Umbilical cord (tissue), 2 donors: ENCODE data around the gene OAS1. TPM values are rescaled to one million over a fixed set of nuclear protein-coding genes. Genes with fewer than 3 reads are reported as not detected.
A peak's percentile ranks its signal among the peaks of the same experiment; 100 is the strongest.
"Not testable (repeated sequence)": the region's sequence is repeated elsewhere in the genome, so short reads cannot be mapped to it uniquely, and the experiment has no call there.

Experiments
- DNase-seq: peaks from one replicate; pipeline ENCODE4 v3.0.0-alpha.2; 2015; ENCODE audit warnings: low spot score
- total RNA-seq: library from RNA; depleted of rRNA; stranded (reverse); fragments of >200 nt; gene quantifications from one replicate; pipeline ENCODE4 v1.2.3, GENCODE V29; 2014; ENCODE audit warnings: low replicate concordance; ENCODE audit not compliant: insufficient read depth

OAS1 gene
- total RNA-seq, 1 donor from 2014 or later: 27.9 TPM

DNA sequence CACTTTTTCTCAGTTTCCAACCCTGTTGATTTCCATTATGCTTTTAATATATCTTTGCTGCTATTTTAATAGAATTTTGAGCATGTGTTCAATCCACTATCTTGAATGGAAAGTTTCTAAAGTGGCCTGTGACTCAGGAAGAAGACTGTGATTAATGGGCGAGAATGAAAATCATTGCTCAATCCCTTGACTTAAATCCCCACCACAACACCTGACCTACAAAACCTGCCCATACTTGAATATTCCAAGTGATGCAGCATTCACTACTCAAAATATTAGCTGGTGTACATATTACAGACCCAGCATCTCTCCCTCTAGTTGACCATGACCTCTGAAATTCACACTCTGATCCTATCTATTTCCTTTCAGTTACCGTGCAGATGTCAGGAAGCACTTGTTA lies 30.2 kb downstream of the OAS1 start:
- peak; percentile 13 for DNase-seq

DNA sequence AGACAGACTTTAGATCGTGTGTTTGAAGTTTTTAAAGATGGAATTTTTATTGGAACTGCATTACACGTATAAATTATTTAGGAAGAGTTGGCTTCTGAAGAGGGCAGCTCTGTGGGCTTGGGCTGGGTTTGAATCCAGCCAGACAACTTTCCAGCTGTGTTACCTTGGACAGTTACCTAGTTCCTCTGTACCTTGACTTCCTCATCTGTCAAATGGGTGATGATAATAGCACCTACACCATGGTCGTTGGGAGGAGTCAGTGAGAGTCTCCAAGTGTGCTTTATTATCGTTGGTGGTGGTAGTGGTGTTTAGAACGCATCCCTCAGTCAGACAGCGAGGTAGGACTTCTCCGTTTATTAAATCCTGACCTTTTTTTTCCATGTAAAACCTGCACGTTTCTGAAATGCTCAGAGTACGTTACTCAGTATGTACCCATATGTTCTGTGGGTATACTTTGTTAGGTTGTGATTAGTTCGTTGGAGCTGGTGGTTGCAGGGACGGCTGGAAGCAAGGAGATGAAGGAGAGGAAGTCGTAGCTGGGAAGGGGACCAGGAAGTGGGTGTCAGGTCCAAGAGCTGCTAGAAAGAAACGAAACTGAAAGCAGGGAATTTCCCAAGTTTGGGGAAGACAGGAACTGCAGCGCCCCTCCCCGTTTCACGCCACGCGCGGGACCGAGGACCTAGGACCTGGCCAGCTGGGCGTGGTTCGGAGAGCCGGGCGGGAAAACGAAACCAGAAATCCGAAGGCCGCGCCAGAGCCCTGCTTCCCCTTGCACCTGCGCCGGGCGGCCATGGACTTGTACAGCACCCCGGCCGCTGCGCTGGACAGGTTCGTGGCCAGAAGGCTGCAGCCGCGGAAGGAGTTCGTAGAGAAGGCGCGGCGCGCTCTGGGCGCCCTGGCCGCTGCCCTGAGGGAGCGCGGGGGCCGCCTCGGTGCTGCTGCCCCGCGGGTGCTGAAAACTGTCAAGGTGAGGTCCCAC lies 31.3 kb downstream of the OAS1 start, which contains the start of gene OAS3:
Gene OAS3, plus strand, starts transcription at position 734 of the 979 bp plus-strand sequence. Its CDS starts 57 bp downstream, at position 791.
- DNase-seq: peak; percentile 78

DNA sequence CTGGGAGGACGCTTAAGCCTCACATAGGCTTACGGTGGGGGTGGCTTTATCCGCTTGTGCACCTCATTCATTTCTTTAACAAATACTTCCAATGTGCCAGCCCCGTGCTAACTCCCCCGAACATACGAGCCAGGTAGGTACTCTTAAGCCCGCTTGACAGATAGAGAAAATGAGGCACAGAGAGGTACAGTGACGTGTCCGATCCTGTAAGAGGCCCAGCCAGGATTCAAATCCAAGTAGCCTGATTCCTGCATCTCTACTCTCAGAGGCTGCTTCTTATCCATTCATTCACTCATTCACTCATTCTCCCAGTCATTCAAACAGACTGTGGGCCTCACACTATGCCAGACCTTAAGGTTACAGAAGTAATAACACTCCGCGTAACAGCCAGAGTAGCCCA lies 32.0 kb downstream of the OAS1 start:
- no peak for DNase-seq

DNA sequence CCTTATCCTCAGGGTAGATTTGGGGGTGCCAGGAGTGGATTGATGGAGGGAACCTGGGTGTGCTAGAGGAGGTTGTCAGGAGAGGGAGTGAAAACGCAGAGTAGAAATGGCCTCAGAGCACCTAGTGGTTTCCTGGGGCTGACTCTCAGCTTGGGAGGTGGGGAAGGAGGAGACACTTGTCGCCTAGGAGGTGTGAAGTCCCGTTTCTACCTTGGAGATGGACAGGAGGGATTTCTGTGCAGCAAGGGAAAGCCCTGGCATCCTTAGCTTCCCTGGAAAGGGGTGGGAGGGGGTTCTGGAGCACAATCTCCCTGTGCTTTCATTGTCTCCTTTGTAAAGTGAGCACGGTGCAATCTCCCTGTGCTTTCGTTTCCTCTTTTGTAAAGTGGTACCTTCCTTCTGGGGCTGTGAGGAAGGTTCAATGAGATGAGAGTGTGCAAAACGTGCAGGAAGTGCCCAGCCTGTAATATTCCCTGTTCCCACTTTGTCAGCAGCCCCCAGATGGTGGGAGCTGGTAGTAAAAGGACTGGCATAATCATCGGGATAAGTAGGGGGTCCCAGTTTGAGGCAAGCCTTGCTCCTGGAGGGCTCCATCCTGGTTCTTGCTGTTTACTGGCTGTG lies 33.1 kb downstream of the OAS1 start:
- no peak for DNase-seq

DNA sequence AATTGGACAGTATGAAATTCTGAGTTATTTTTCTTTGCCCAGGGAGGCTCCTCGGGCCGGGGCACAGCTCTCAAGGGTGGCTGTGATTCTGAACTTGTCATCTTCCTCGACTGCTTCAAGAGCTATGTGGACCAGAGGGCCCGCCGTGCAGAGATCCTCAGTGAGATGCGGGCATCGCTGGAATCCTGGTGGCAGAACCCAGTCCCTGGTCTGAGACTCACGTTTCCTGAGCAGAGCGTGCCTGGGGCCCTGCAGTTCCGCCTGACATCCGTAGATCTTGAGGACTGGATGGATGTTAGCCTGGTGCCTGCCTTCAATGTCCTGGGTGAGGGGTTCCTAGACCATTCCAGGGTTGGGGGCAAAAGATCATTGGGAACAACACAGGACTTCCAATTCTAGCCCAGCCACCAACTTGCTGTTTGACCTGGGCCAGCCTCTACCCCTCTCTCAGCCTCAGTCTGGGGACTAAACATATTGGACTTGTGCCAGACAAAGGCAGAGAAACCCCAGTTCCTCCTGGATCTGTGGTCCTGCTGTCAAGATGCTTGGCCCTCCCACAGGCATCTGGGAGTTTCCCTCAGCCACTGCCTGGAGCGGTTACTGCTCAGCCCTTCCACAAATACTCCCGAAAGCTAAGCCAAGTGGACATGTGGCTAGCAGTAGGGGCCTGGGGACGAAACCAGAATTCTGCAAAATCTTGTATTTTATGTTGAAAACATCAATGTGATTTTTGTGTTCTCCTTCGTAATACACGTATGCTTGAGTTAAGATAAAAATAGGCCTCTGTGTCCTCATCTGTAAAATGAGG lies 35.0 kb downstream of the OAS1 start:
- DNase-seq: no peak

DNA sequence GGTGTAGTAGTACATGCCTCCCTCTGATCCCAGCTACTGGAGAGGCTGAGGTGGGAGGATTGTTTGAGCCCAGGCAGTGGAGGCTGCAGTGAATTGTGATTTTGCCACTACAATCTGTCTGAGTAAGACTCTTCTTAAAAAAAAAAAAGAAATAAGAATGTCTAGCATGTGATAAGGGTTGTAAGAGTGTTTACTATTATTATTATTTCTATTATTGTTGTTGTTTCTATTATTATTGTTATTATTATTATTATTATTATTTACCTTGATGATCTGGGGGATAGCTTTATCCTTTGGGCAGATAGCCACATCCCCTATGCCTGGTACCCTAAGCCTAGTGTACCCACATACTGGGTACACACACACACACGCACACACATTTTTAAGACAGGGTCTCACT lies 35.8 kb downstream of the OAS1 start:
- no peak for DNase-seq

DNA sequence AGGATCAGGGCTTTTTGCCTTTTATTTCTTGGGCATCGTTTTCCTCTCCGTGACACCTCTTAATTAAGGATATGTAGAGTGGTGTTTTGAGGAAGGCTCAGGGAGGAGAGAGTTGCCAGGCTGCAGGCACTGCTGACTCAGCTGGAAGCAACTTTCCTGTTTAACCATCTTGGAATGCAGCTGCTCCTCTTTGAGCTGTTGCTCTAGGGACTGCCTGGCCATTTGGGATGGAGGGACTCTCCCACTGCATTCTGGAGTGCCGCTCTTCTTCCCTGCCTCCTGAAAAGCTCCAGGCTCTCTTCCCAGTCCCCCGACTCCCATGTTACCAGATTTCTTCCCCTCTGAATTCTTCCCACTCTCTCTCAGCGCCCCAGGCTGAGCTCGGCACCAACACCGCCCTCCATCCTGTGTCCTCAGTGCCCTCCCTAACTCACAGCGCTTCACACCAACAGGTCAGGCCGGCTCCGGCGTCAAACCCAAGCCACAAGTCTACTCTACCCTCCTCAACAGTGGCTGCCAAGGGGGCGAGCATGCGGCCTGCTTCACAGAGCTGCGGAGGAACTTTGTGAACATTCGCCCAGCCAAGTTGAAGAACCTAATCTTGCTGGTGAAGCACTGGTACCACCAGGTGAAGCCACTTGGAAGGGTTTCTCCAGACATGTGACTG lies 37.4 kb downstream of the OAS1 start:
- no peak for DNase-seq

DNA sequence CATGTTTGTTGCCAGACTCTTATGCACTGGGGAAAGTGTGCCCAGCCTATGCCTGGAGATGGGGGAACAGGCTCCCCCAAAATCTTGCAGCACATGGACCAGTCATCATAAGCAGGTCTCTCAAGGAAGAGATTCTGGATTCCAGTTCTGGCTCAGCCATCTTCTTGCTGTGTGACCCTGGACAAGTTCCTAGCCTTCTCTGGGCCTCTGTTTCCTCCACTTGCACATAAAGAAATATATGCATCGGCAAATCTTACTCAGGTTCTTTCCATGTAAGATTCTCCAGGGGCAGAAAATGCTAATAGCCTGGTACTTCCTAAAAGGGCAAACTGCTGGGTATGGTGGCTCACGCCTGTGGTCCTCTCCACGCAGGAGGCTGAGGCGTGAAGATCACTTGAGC lies 38.8 kb downstream of the OAS1 start:
- DNase-seq: no peak

DNA sequence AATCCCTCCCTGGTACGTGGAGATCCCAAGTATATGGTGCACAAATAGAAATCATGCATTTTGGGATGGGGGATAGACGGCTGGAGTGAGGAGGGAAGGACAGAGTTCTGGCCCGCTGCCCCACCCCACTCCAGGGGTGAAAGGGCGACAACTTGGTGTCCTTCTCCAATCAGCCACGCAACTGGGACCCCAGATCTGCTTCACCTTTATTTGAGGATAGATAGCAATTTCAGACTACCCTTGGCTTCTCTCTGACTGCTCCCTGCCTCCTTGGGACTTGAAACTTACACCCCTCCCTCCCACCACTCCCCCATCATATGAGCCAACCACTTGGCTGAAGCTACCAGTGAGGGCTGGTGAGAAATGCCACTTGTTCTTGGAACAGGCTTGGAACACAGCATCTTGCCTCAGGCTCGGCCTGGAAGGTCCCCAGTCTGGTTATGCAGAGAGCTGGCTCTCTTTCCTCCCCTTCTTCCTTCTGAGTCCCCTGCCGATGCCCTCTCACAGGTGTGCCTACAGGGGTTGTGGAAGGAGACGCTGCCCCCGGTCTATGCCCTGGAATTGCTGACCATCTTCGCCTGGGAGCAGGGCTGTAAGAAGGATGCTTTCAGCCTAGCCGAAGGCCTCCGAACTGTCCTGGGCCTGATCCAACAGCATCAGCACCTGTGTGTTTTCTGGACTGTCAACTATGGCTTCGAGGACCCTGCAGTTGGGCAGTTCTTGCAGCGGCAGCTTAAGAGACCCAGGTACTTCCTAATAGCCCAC lies 39.7 kb downstream of the OAS1 start:
- no peak for DNase-seq

DNA sequence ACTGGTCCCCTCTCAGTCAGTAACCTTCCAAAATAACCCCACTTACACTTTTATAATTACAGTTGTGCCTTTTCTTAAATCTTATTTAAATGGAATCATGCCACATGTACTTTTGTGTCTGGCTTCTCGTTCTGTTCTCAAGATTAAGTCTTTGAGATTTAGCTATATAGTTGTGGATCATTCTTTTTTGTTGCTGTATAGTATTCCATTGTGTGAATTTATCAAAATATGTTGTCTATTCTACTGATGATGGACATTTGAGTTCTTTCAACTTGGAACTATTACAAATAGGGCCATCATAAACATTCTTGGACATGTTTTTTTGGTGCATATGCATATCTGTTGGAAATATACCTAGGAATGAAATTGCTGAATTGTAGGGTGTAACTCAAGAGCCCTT lies 40.6 kb downstream of the OAS1 start:
- DNase-seq: no peak

DNA sequence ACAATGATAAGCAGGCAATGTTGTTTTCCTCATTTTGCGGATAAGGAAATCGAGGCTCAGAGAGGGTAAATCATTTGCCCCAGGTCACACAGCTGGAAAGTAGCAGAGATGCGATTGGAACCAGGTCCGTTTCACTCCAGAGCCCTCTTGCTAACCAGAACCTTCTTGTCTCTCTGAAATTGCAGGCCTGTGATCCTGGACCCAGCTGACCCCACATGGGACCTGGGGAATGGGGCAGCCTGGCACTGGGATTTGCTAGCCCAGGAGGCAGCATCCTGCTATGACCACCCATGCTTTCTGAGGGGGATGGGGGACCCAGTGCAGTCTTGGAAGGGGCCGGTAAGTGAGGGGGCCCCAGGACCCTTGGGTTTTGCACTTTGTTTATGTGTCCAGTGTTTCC lies 41.0 kb downstream of the OAS1 start:
- no peak for DNase-seq

DNA sequence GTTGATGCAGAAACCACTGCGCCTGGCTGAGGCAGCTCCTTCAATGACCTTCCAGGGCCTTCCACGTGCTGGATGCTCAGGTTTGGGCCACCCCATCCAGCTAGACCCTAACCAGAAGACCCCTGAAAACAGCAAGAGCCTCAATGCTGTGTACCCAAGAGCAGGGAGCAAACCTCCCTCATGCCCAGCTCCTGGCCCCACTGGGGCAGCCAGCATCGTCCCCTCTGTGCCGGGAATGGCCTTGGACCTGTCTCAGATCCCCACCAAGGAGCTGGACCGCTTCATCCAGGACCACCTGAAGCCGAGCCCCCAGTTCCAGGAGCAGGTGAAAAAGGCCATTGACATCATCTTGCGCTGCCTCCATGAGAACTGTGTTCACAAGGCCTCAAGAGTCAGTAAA lies 42.0 kb downstream of the OAS1 start:
- DNase-seq: no peak

DNA sequence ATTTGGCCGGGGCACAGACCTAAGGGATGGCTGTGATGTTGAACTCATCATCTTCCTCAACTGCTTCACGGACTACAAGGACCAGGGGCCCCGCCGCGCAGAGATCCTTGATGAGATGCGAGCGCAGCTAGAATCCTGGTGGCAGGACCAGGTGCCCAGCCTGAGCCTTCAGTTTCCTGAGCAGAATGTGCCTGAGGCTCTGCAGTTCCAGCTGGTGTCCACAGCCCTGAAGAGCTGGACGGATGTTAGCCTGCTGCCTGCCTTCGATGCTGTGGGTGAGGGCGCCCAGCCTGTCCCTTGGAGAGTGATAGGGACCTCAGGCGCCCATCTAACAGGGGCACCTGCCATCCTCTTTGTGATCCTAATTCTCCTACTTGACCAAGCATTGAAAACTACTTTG lies 43.9 kb downstream of the OAS1 start:
- DNase-seq: no peak

DNA sequence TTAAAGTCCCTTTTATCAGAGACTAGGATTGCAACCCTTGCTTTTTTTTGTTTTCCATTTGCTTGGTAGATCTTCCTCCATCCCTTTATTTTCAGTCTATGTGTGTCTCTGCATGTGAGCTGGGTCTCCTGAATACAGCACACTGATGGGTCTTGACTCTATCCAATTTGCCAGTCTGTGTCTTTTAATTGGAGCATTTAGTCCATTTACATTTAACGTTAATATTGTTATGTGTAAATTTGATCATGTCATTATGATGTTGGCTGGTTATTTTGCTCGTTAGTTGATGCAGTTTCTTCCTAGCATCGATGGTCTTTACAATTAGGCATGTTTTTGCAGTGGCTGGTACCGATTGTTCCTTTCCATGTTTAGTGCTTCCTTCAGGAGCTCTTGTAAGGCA lies 50.4 kb downstream of the OAS1 start:
- not testable (repeated sequence) for DNase-seq

DNA sequence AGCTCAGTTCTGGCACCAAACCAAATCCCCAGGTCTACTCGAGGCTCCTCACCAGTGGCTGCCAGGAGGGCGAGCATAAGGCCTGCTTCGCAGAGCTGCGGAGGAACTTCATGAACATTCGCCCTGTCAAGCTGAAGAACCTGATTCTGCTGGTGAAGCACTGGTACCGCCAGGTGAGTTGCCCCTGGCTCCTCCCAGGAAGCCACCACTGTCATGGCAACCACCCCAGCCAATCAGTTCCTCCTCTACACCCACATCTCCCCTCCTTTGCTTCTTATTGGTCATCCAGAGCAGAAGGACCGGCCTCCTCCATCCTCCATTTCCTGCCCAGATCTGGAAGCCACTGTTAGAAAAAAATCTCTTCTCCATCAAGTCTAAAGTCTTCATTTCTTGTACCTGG lies 54.3 kb downstream of the OAS1 start:
- DNase-seq: no peak

DNA sequence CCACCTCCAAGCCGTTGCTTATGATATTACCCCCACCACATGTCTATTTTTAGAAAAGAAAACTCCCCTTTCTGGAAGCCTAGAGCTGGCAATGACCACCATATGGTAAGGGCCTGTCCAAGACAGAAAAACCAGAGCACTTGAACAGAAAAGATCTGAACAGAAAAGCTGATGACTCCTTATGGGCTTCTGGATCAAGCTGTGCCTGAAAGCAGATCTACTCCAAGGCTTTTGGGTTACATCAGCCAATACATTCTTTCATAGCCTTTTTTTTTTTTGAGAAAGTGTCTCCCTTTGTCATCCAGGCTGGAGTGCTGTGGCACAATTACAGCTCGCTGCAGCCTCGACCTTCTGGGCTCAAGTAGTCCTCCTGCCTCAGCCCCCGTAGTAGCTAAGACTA lies 54.8 kb downstream of the OAS1 start:
- no peak for DNase-seq

DNA sequence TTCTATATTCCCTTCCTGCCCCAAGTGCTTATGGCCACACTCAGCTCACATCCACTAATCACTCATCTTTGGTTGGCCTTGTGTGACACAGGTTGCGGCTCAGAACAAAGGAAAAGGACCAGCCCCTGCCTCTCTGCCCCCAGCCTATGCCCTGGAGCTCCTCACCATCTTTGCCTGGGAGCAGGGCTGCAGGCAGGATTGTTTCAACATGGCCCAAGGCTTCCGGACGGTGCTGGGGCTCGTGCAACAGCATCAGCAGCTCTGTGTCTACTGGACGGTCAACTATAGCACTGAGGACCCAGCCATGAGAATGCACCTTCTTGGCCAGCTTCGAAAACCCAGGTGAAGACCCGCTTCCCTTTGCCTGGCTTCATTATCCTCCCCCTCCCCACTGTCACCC lies 55.8 kb downstream of the OAS1 start:
- DNase-seq: no peak

DNA sequence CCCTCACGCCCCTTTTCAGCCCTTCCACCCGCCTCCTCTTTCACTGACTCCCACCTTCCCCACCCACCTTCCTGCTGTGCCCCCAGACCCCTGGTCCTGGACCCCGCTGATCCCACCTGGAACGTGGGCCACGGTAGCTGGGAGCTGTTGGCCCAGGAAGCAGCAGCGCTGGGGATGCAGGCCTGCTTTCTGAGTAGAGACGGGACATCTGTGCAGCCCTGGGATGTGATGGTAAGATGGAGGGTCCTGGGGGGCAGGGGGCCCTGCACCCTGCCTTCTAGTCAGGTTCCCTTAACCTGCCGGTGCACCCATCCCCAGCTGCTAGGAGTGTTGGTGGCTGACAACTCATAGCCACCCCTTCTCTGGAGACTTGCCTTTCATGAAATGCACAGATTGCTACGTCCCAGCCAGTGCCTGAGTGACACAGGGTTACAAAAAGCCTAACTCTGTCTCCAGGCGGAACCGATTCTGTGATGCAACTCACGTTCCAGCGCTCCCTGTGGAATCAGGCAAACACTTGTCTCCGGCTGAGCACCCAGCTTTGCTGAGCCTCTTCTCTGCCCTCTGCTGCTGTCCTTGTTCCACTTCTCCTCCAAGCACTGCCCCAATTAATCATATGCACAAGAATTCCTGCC lies 56.6 kb downstream of the OAS1 start:
- DNase-seq: no peak

DNA sequence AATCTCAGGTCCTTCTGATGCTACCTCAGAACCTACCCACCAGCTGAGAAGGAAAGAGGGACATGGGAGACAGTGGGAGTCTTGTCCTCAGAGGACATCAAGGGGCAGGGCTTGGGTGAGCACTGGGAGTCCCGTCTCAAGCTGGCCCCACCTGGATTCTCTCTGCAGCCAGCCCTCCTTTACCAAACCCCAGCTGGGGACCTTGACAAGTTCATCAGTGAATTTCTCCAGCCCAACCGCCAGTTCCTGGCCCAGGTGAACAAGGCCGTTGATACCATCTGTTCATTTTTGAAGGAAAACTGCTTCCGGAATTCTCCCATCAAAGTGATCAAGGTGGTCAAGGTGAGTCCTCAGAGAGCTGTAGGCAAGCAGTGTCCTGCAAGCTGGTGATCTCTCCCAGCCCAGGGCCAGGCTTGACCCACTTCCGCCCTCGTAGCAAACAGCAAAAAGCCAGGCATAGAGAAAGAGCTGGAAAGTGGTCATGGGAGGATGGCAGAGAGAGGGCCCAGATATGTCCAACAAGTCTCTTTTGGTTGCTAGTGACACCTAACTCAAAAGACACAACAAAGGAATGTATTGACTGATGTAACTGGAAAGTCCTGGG lies 57.4 kb downstream of the OAS1 start:
- DNase-seq: no peak

DNA sequence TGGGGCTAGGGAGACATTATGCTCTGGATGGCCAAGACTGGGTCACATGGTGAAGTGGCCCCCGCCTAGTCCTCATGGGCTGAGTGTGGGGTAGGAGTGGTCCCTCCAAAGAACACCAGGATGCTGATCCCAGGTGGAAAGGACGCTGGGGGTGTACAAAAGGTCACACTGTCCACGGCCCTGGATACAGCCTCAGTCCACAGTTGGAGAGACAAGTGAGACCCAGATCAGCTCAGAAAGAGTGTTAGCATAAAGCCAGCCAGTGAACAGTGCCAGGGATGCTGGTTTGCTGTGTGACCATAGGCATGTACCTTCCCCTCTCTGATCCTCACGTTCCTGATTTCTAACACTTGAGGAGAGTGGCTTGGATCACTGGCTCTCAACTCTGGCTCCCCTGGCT lies 58.2 kb downstream of the OAS1 start:
- DNase-seq: no peak
